AG04450 (cell line): ENCODE results near the gene ARHGAP1. TPM values are rescaled to one million over a fixed set of nuclear protein-coding genes. Genes with fewer than 3 reads are reported as not detected.

ENCODE experiments used
- CTCF ChIA-PET: fragments of 300-600, 350-600 bp; formaldehyde crosslinking; extraction: SDS; loops from one replicate; lab custom pipeline; 2022; ENCODE audit warnings: antibody characterized with exemption, inconsistent platforms; lab: Charles Lee
- POLR2A ChIA-PET: fragments of 350-600 bp; formaldehyde crosslinking; extraction: SDS; loops from one replicate; lab custom pipeline; 2021; ENCODE audit warnings: antibody characterized with exemption, inconsistent platforms; lab: Yijun Ruan, JAX
- DNase-seq: peaks from one replicate; pipeline ENCODE4 v3.0.0-alpha.2; 2011; ENCODE audit warnings: low read depth, low spot score
- H3K27ac ChIP-seq: one replicate; pipeline ENCODE4 v1.5.1; 2012; ENCODE audit warnings: low read depth, low read length, control low read depth
- H3K27me3 ChIP-seq: one replicate; pipeline ENCODE4 v1.6.0; 2012; ENCODE audit warnings: low read length; ENCODE audit not compliant: control insufficient read depth, insufficient read depth
- H3K4me3 ChIP-seq: 2 replicates; pipeline ENCODE4 v1.5.1; 2011; ENCODE audit warnings: mild to moderate bottlenecking, low read depth, low read length, control low read depth
- H3K9me3 ChIP-seq: 2 replicates; pipeline ENCODE4 v1.5.1; 2012; ENCODE audit warnings: low read length; ENCODE audit not compliant: control insufficient read depth, insufficient read depth
- CTCF ChIP-seq: IDR thresholded peaks from 2 replicates; pipeline ENCODE4 v1.5.1; 2011; ENCODE audit warnings: low read depth, low read length, control low read depth, inconsistent platforms
- polyA plus RNA-seq: library from polyadenylated mRNA; depleted of rRNA; stranded (reverse); fragments of >200 nt; gene quantifications from 2 replicates; pipeline ENCODE4 v1.2.3, GENCODE V29; 2011

ARHGAP1 gene
- polyA plus RNA-seq, 1 experiment, result 42.4 TPM

- Histone ChIP-seq H3K9me3 (no peaks in the 10 kb centered on the region), H3K27ac (no peak overlapping the region), H3K27me3 (no peaks in the 10 kb centered on the region), H3K4me3 (no peak overlapping the region)
- no peak for DNase-seq
- CTCF ChIA-PET, result interaction anchor here (2.6 kb wide), 1 partner anchor 22 kb away, joined by 11 read pairs; the partner anchor contains the start of gene ATG13
- POLR2A ChIA-PET, result no interaction called here
- no peak for TF ChIP-seq CTCF
Measured at GRCh38 chr11:46640036-46640788, 60.2 kb downstream of the ARHGAP1 start.

- no peaks in the 10 kb centered on the region for H3K27me3 ChIP-seq
- DNase-seq, result no peak
- no peaks in the 10 kb centered on the region for H3K9me3 ChIP-seq
- CTCF ChIA-PET, result interaction anchor here (0.6 to 0.7 kb wide), 3 partner anchors 22 to 299 kb away, joined by 3 read pairs; partner anchors contain the start of genes ATG13 and HARBI1
- H3K27ac ChIP-seq, result no peak overlapping the region
- no peak for TF ChIP-seq CTCF
- no peak overlapping the region for H3K4me3 ChIP-seq
- POLR2A ChIA-PET, result no interaction called here
Measured at GRCh38 chr11:46639197-46639839, 61.1 kb downstream of the ARHGAP1 start.

- no peak overlapping the region for H3K4me3 ChIP-seq
- H3K27me3 ChIP-seq, result no peaks in the 10 kb centered on the region
- TF ChIP-seq CTCF, result no peak
- DNase-seq, result no peak
- no peaks in the 10 kb centered on the region for H3K9me3 ChIP-seq
- no peak overlapping the region for H3K27ac ChIP-seq
- POLR2A ChIA-PET, result no interaction called here
- CTCF ChIA-PET, result interaction anchor here (0.6 to 1.3 kb wide), 2 partner anchors 20 to 456 kb away, joined by 3 to 8 read pairs; partner anchors contain the start of genes ATG13 and HARBI1
Measured at GRCh38 chr11:46637546-46637945, 62.9 kb downstream of the ARHGAP1 start.

GRCh38 chr11:46635557-46636139 lies 64.8 kb downstream of the ARHGAP1 start:
- Histone ChIP-seq H3K27me3 (no peaks in the 10 kb centered on the region), H3K9me3 (no peaks in the 10 kb centered on the region), H3K4me3 (no peak overlapping the region), H3K27ac (no peak overlapping the region)
- TF ChIP-seq CTCF, result no peak
- no peak for DNase-seq
- CTCF ChIA-PET, result interaction anchor here (0.6 kb wide), 1 partner anchor 18 kb away, joined by 3 read pairs; no protein-coding TSS in a partner anchor
- POLR2A ChIA-PET, result no interaction called here
